Colonic mucosa (tissue), 4 donors: ENCODE measurements around the gene PRPS1. TPM values are rescaled to one million over a fixed set of nuclear protein-coding genes. Genes with fewer than 3 reads are reported as not detected.
A peak's percentile ranks its signal among the peaks of the same experiment; 100 is the strongest.
"Not testable (repeated sequence)": the region's sequence is repeated elsewhere in the genome, so short reads cannot be mapped to it uniquely, and the experiment has no call there.

Source experiments
- DNase-seq: peaks from one replicate; pipeline ENCODE4 v3.0.0-alpha.2; 2020
- H3K27ac ChIP-seq: fragments of 200-600 bp; one replicate; pipeline ENCODE4 v1.8.0; 2021
- H3K27me3 ChIP-seq: fragments of 200-600 bp; one replicate; pipeline ENCODE4 v1.8.0; 2021
- H3K36me3 ChIP-seq: fragments of 200-600 bp; one replicate; pipeline ENCODE4 v1.8.0; 2021
- H3K4me1 ChIP-seq: fragments of 200-600 bp; one replicate; pipeline ENCODE4 v1.8.0; 2021; ENCODE audit warnings: mild to moderate bottlenecking
- H3K4me3 ChIP-seq: fragments of 200-600 bp; one replicate; pipeline ENCODE4 v1.8.0; 2021
- H3K9ac ChIP-seq, 2 donors: one replicate each; pipeline ENCODE4 v1.7.0; 2013; ENCODE audit warnings: control low read depth in 2 of 2, low read depth in 2 of 2, low read length in 2 of 2
- H3K9me3 ChIP-seq: fragments of 200-600 bp; one replicate; pipeline ENCODE4 v1.8.0; 2021
- CTCF ChIP-seq: fragments of 200-600 bp; IDR thresholded peaks from one replicate; pipeline ENCODE4 v1.8.0; 2022; ENCODE audit warnings: antibody characterized with exemption, mild to moderate bottlenecking
- intact Hi-C: fragments of 100-400 bp; cut with DNase I; formaldehyde crosslinking; loops from one replicate; pipeline ENCODE4 v1.14.1; 2022
- total RNA-seq, 2 donors: library from RNA; stranded (reverse); fragmentation: NEBNext Ultra II Directional in 1 of 2; extraction: Animal tissue kit (Norgen Biotek cat#: 25700) in 1 of 2; gene quantifications; one replicate each; pipeline ENCODE4 v1.2.1, GENCODE V29; 2021
- donor health status: healthy.
- donor health status: DM: no; HTN: no; CAD: no.
- donor health status: DM: no; HTN: no; CAD: no.

The PRPS1 gene
- total RNA-seq, 2 donors from 2014 or later: 12.2 to 20.3 TPM

- no peak for DNase-seq
- H3K4me3 ChIP-seq: no peak overlapping the region
- H3K9ac ChIP-seq: no peak overlapping the region
- intact Hi-C loops: loop anchor here (5.0 kb wide), 1 partner anchor 107 kb away; the partner anchor contains the start of genes NCBP2L and TSC22D3
- no peak overlapping the region for H3K27ac ChIP-seq
- no peak for TF ChIP-seq CTCF
- no peaks in the 10 kb centered on the region for H3K36me3 ChIP-seq
- H3K27me3 ChIP-seq: no peaks in the 10 kb centered on the region
- H3K4me1 ChIP-seq: no peaks in the 10 kb centered on the region
- no peaks in the 10 kb centered on the region for H3K9me3 ChIP-seq
Measured at GRCh38 chrX:107669885-107670628, 41.7 kb downstream of the PRPS1 start.

- not testable (repeated sequence) for H3K27me3 ChIP-seq
Measured at GRCh38 chrX:107671256-107671655, 42.9 kb downstream of the PRPS1 start.

GRCh38 chrX:107672955-107673378, 44.7 kb downstream of the PRPS1 start:
- H3K36me3 ChIP-seq: no peaks in the 10 kb centered on the region
- H3K9ac ChIP-seq: peak overlapping the region; percentile 38 to 53
- H3K27ac ChIP-seq: peak overlapping the region; percentile 15
- DNase-seq: peak; percentile 79
- H3K27me3 ChIP-seq: no peaks in the 10 kb centered on the region
- no peak overlapping the region for H3K4me3 ChIP-seq
- TF ChIP-seq CTCF: peak; percentile 58
- no peaks in the 10 kb centered on the region for H3K9me3 ChIP-seq
- H3K4me1 ChIP-seq: no peaks in the 10 kb centered on the region
- intact Hi-C loops: no loop called here

More at GRCh38 chrX:107671256-107671655, 42.9 kb downstream of the PRPS1 start:
- DNase-seq, H3K4me3 ChIP-seq, H3K9ac ChIP-seq, H3K36me3 ChIP-seq, H3K27ac ChIP-seq, intact Hi-C loops, H3K9me3 ChIP-seq, H3K4me1 ChIP-seq: not testable (repeated sequence)

GRCh38 chrX:107673431-107673830, 45.1 kb downstream of the PRPS1 start:
- H3K9me3 ChIP-seq: no peaks in the 10 kb centered on the region
- H3K4me1 ChIP-seq: no peaks in the 10 kb centered on the region
- TF ChIP-seq CTCF: no peak
- no peak for DNase-seq
- H3K9ac ChIP-seq: peak overlapping the region; percentile 45 to 53
- H3K27me3 ChIP-seq: no peaks in the 10 kb centered on the region
- intact Hi-C loops: no loop called here
- H3K36me3 ChIP-seq: no peaks in the 10 kb centered on the region
- H3K4me3 ChIP-seq: no peak overlapping the region
- H3K27ac ChIP-seq: peak overlapping the region; percentile 75

GRCh38 chrX:107673933-107674479, 45.7 kb downstream of the PRPS1 start:
- peak; percentile 65 for DNase-seq
- Histone ChIP-seq H3K9ac (peak overlapping the region; percentile 45 to 68), H3K36me3 (no peaks in the 10 kb centered on the region), H3K4me3 (no peak overlapping the region), H3K27ac (peak overlapping the region; percentile 75), H3K4me1 (no peaks in the 10 kb centered on the region), H3K9me3 (no peaks in the 10 kb centered on the region), H3K27me3 (no peaks in the 10 kb centered on the region)
- intact Hi-C loops: no loop called here
- TF ChIP-seq CTCF: no peak
